Gastrocnemius medialis (tissue), 4 donors: ENCODE results near the gene PTPRE. TPM values are rescaled to one million over a fixed set of nuclear protein-coding genes. Genes with fewer than 3 reads are reported as not detected.

Experiments
- ATAC-seq, 2 donors: fragments of 150-250 bp; one replicate each; pipeline ENCODE4 v1.9.1; 2016
- DNase-seq, 2 donors: peaks; one replicate each; pipeline ENCODE4 v3.0.0-alpha.2; 2019
- H3K27ac ChIP-seq, 4 donors: fragments of 200-600 bp; sonication (generic); 1 replicate in 1 of 4; 2 replicates in 3 of 4; pipeline ENCODE4 v1.5.1; 2016 to 2018; ENCODE audit warnings: mild to moderate bottlenecking in 2 of 4, moderate library complexity in 1 of 4
- H3K27me3 ChIP-seq, 3 donors: fragments of 200-600 bp; sonication (generic) in 2 of 3; 1 replicate in 1 of 3; 2 replicates in 2 of 3; pipeline versions ENCODE4 v1.5.1 to v1.6.0; 2016 to 2019; ENCODE audit warnings: mild to moderate bottlenecking in 1 of 3, moderate library complexity in 1 of 3
- H3K36me3 ChIP-seq, 2 donors: fragments of 200-600 bp; sonication (generic) in 1 of 2; one replicate each; pipeline ENCODE4 v1.5.1; 2017 to 2018
- H3K4me1 ChIP-seq, 2 donors: fragments of 200-600 bp; sonication (generic) in 1 of 2; one replicate each; pipeline ENCODE4 v1.5.1; 2016 to 2017; ENCODE audit warnings: mild to moderate bottlenecking in 2 of 2
- H3K4me3 ChIP-seq, 4 donors: fragments of 200-600 bp; sonication (generic) in 3 of 4; 1 replicate in 1 of 4; 2 replicates in 3 of 4; pipeline ENCODE4 v1.5.1; 2016 to 2019; ENCODE audit warnings: mild to moderate bottlenecking in 2 of 4
- H3K9me3 ChIP-seq, 3 donors: fragments of 200-600 bp; sonication (generic) in 2 of 3; 1 replicate in 1 of 3; 2 replicates in 2 of 3; pipeline ENCODE4 v1.5.1; 2016 to 2019
- POLR2A ChIP-seq, 2 donors: fragments of 450-650 bp; IDR thresholded peaks; one replicate each; pipeline ENCODE4 v1.6.1; 2017; ENCODE audit warnings: antibody characterized with exemption in 2 of 2, mild to moderate bottlenecking in 2 of 2, moderate library complexity in 2 of 2
- in situ Hi-C, 4 donors: fragments of 200-750 bp; cut with MboI; loops; one replicate each; pipeline versions ENCODE4 v1.15.0 to v1.8.0; 2017; ENCODE audit warnings: low sequenced_read_pairs in 4 of 4
- intact Hi-C: fragments of 100-400 bp; cut with DNase I; formaldehyde crosslinking; loops from one replicate; pipeline ENCODE4 v1.15.1; 2023; ENCODE audit warnings: low total_unique reads
- total RNA-seq, 4 donors: library from RNA; depleted of rRNA; stranded (reverse); fragments of >200 nt; gene quantifications; one replicate each; pipeline versions ENCODE4 v1.1.0 to v1.2.3, GENCODE V29; 2016
- TF ChIP-seq, protein P1 (sequence below), 5 experiments: fragments of 450-650 bp in 3 of 5; fragments of 200-600 bp in 2 of 5; sonication (generic) in 2 of 5; IDR thresholded peaks in 4 of 5; conservative IDR thresholded peaks in 1 of 5; 1 replicate in 4 of 5; 2 replicates in 1 of 5; pipeline ENCODE4 v1.5.1; 2016 to 2019; ENCODE audit warnings: antibody characterized with exemption in 5 of 5, mild to moderate bottlenecking in 3 of 5, moderate library complexity in 3 of 5

The PTPRE gene, protein sequence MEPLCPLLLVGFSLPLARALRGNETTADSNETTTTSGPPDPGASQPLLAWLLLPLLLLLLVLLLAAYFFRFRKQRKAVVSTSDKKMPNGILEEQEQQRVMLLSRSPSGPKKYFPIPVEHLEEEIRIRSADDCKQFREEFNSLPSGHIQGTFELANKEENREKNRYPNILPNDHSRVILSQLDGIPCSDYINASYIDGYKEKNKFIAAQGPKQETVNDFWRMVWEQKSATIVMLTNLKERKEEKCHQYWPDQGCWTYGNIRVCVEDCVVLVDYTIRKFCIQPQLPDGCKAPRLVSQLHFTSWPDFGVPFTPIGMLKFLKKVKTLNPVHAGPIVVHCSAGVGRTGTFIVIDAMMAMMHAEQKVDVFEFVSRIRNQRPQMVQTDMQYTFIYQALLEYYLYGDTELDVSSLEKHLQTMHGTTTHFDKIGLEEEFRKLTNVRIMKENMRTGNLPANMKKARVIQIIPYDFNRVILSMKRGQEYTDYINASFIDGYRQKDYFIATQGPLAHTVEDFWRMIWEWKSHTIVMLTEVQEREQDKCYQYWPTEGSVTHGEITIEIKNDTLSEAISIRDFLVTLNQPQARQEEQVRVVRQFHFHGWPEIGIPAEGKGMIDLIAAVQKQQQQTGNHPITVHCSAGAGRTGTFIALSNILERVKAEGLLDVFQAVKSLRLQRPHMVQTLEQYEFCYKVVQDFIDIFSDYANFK
- 1 to 10 TPM in 3 of 4 donors, under 1 TPM in 1; 0.97 to 2.2 (median 1.6) TPM for total RNA-seq

DNA sequence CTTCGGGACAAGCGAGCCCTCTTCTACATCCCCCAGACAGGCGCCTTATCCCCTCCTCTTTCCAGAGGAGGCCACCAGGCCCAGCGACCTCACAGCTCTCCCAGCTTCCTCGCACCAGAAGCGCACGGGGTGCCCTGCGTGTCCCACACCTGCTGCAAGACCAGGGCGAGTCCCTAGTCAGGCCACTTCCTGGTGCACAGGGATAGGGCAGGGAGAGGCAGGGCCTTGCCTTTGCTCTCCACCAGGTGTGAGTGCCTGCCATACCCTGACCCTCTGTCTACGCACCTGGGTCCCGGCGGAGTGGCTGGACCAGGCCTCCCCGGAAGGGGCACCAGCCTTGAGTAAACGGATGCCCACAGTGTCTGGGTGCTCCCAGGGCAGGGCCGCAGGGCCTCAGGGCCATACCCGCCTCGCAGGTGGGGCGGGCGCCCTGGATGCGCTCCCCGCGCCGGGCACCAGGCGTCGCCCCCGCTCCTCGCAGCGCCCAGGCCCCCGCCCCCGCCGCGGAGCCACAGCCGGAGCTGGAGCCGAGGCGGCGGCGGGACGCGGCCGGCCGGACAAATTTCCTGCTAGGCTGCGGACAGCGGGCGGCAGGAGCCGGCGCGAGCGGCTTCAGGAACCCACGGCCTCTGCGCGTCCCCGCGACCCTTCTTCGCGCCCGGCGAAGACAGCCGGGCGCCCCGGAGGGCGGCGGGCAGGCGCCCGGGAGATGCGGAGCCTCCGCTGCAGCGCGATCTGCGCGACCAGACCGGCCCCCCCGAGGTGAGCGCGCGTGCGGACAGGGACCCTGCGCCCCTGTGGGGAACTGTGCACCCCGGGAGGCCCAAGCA lies at the start of gene PTPRE:
Gene PTPRE (plus strand): TSS at position 556 of the 830 bp plus-strand sequence. CDS start 133,779 bp downstream, outside the sequence.
- intact Hi-C loops (loop anchor here (1.0 kb wide), 2 partner anchors 105 to 163 kb away; no protein-coding TSS in a partner anchor), in situ Hi-C loops (loop anchor here in 2 of 4 donors (10.0 kb wide), 1 partner anchor 108 kb away; no protein-coding TSS in a partner anchor)
- ATAC-seq (peak; percentile 84 to 86), DNase-seq (no peak)
- H3K36me3 ChIP-seq, result no peaks in the 10 kb centered on the region
- H3K27me3 ChIP-seq, result peaks cover 4 to 8% (median 6%) of the 10 kb centered on the region in 3 donors
- no peaks in the 10 kb centered on the region for H3K9me3 ChIP-seq
- peak in 1 of 2 donors; percentile 32 for TF ChIP-seq POLR2A (IDR thresholded peaks at IDR 0.05)
- TF ChIP-seq, protein P1, sequence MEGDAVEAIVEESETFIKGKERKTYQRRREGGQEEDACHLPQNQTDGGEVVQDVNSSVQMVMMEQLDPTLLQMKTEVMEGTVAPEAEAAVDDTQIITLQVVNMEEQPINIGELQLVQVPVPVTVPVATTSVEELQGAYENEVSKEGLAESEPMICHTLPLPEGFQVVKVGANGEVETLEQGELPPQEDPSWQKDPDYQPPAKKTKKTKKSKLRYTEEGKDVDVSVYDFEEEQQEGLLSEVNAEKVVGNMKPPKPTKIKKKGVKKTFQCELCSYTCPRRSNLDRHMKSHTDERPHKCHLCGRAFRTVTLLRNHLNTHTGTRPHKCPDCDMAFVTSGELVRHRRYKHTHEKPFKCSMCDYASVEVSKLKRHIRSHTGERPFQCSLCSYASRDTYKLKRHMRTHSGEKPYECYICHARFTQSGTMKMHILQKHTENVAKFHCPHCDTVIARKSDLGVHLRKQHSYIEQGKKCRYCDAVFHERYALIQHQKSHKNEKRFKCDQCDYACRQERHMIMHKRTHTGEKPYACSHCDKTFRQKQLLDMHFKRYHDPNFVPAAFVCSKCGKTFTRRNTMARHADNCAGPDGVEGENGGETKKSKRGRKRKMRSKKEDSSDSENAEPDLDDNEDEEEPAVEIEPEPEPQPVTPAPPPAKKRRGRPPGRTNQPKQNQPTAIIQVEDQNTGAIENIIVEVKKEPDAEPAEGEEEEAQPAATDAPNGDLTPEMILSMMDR (IDR thresholded peaks at IDR 0.05 in 4 of 5, conservative IDR thresholded peaks at IDR 0.05 in 1 of 5), result peak; percentile 61 to 98 (median 93)
- peak within 1 kb of the TSS; percentile 46 to 68 (median 62) for H3K27ac ChIP-seq
- H3K4me3 ChIP-seq, result peak within 1 kb of the TSS; percentile 53 to 72 (median 60)
- peaks cover 6 to 7% of the 10 kb centered on the region in 2 donors for H3K4me1 ChIP-seq

DNA sequence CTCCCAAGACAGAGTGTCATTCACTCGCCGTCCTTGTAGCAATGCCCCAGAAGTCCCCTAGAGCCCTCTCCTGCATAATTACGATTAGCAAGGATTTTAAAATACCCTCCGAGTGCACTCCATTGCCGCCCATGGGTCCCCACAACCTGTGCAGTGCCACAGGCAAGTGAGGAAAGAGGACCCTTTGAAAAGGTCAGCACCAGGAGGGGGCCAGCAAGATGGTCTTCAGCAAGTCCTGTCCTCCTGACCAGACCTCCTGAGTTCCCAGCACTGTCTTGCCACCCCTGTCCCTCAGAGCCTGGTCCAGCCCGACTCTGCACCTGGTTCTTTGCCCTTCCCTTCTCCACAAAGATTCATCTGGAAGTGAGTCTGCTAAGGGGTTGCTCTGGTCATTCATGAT lies 46.3 kb upstream of the PTPRE start:
- no peak overlapping the region for H3K4me3 ChIP-seq
- H3K4me1 ChIP-seq, result no peaks in the 10 kb centered on the region
- intact Hi-C loops (no loop called here), in situ Hi-C loops (no loop called here)
- no peaks in the 10 kb centered on the region for H3K36me3 ChIP-seq
- DNase-seq, result no peak
- no peaks in the 10 kb centered on the region for H3K9me3 ChIP-seq
- H3K27me3 ChIP-seq, result no peaks in the 10 kb centered on the region
- H3K27ac ChIP-seq, result no peak overlapping the region
- ATAC-seq, result no peak
- TF ChIP-seq POLR2A (IDR thresholded peaks at IDR 0.05), result no peak
- TF ChIP-seq, protein P1 (IDR thresholded peaks at IDR 0.05 in 4 of 5, conservative IDR thresholded peaks at IDR 0.05 in 1 of 5), result no peak

DNA sequence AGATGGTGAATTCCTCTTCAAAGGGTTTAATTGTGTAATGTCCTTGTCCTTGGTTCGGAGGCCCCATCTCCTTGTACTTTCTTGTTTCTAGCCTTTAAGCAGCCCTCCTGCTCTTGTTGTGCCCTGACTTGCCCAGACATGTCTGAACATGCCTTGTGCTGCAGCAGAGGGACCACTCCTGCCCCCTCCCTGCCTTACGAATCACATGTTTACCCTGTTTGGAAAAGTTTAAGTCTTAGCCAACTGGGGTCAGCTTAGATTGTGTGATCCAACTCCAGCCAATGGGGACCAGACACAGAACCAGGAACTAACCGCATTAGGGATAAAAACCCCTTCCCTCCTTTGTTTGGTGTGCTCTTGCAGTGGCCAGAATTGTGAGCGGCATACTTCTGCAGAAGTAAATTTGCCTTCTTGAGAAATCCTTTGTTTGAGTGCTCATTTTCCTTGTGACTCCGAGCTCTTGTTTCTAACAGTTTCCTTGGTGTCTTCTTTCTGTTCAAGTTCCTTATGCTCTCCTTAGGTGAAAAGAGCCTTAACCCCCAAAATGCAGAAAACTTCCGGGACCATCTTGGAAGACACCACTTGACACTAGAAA lies 43.6 kb upstream of the PTPRE start:
- Histone ChIP-seq H3K27ac (no peak overlapping the region), H3K36me3 (no peaks in the 10 kb centered on the region), H3K27me3 (no peaks in the 10 kb centered on the region), H3K9me3 (no peaks in the 10 kb centered on the region), H3K4me1 (no peaks in the 10 kb centered on the region), H3K4me3 (no peak overlapping the region)
- intact Hi-C loops (no loop called here), in situ Hi-C loops (no loop called here)
- TF ChIP-seq, protein P1 (IDR thresholded peaks at IDR 0.05 in 4 of 5, conservative IDR thresholded peaks at IDR 0.05 in 1 of 5), result no peak
- no peak for TF ChIP-seq POLR2A (IDR thresholded peaks at IDR 0.05)
- no peak for DNase-seq
- no peak for ATAC-seq
